ENCODE results near the gene FANK1. TPM values are rescaled to one million over a fixed set of nuclear protein-coding genes. Genes with fewer than 3 reads are reported as not detected.

Gene FANK1
- total RNA-seq, 1 donor from 2014 or later = 9.4 TPM

- no peak for TF ChIP-seq CTCF (IDR thresholded peaks at IDR 0.05; ENCODE audit: unreplicated experiment)
- no peak overlapping the region for H3K27ac Mint-ChIP-seq (ENCODE audit: unreplicated experiment)
- DNase-seq (ENCODE audit: low spot score) = no peak
- H3K9me3 Mint-ChIP-seq (ENCODE audit: unreplicated experiment) = no peaks in the 10 kb centered on the region
- H3K27me3 Mint-ChIP-seq (ENCODE audit: unreplicated experiment) = peaks cover 5% of the 10 kb centered on the region
- no peak overlapping the region for H3K4me3 Mint-ChIP-seq (ENCODE audit: unreplicated experiment)
- peaks cover 3% of the 10 kb centered on the region for H3K36me3 Mint-ChIP-seq (ENCODE audit: low read depth, unreplicated experiment)
- peaks cover 14% of the 10 kb centered on the region for H3K4me1 Mint-ChIP-seq (ENCODE audit: unreplicated experiment)
These were observed 162.1 kb downstream of the FANK1 start for GRCh38 chr10:126058507-126058906.

Other genes with a start within 250 kb of the FANK1 start
- not detected for gene TEX36, start 213.4 kb upstream of the FANK1 start, total RNA-seq (ENCODE audit: unreplicated experiment)
- 29.2 TPM for gene EDRF1, start 176.9 kb upstream of the FANK1 start, total RNA-seq (ENCODE audit: unreplicated experiment)
- not detected for gene MMP21, start 120.7 kb upstream of the FANK1 start, total RNA-seq (ENCODE audit: unreplicated experiment)
- gene UROS, start 73.3 kb upstream of the FANK1 start, total RNA-seq (ENCODE audit: unreplicated experiment) = 61.5 TPM
- gene BCCIP, start 73.0 kb upstream of the FANK1 start, total RNA-seq (ENCODE audit: unreplicated experiment) = 39.4 TPM
- gene DHX32, start 15.3 kb upstream of the FANK1 start, total RNA-seq (ENCODE audit: unreplicated experiment) = 54.0 TPM